ENCODE data around the gene ELF5. TPM values are rescaled to one million over a fixed set of nuclear protein-coding genes. Genes with fewer than 3 reads are reported as not detected.

ELF5 gene
- total RNA-seq, 1 experiment from 2014 or later, result 0.11 TPM

- no peak for TF ChIP-seq CTCF (IDR thresholded peaks at IDR 0.05; ENCODE audit: insufficient read depth in 1 of 2, low read depth in 1 of 2, low read length in 1 of 2, severe bottlenecking in 1 of 2, unreplicated experiment in 1 of 2)
- intact Hi-C loops (cut with micrococcal nuclease; ENCODE audit: unreplicated experiment), result no loop called here
- BruUV-seq (replicated peaks), result no TSS peak
- no peaks in the 10 kb centered on the region for H3K4me1 ChIP-seq
- no peaks in the 10 kb centered on the region for H3K27me3 ChIP-seq (replicated peaks; ENCODE audit: control insufficient read depth, insufficient read depth, low read length)
- no peaks in the 10 kb centered on the region for H3K36me3 ChIP-seq (ENCODE audit: control insufficient read depth, insufficient read depth, low read length)
- no peaks in the 10 kb centered on the region for H3K4me1 Mint-ChIP-seq (ENCODE audit: low read depth, unreplicated experiment)
- H3K27ac Mint-ChIP-seq (ENCODE audit: unreplicated experiment), result no peak overlapping the region
- no peak overlapping the region for H3K4me3 Mint-ChIP-seq (ENCODE audit: unreplicated experiment)
- no peaks in the 10 kb centered on the region for H3K9me3 Mint-ChIP-seq (ENCODE audit: unreplicated experiment)
- CTCF ChIA-PET, result interaction anchor here (0.7 kb wide), 1 partner anchor 45 kb away, joined by 3 read pairs; the partner anchor contains the start of gene ELF5
- H3K4me3 ChIP-seq (ENCODE audit: low read depth, low read length), result no peak overlapping the region
- no peaks in the 10 kb centered on the region for H3K9me3 ChIP-seq
- no peaks in the 10 kb centered on the region for H3K36me3 Mint-ChIP-seq (ENCODE audit: insufficient read depth, unreplicated experiment)
- POLR2A ChIA-PET, result no interaction called here
- peaks cover 2% of the 10 kb centered on the region for H3K27me3 Mint-ChIP-seq (ENCODE audit: insufficient read depth, unreplicated experiment)
- no peak for DNase-seq
Observed at GRCh38 chr11:34558673-34559072, 45.1 kb upstream of the ELF5 start.

DNA sequence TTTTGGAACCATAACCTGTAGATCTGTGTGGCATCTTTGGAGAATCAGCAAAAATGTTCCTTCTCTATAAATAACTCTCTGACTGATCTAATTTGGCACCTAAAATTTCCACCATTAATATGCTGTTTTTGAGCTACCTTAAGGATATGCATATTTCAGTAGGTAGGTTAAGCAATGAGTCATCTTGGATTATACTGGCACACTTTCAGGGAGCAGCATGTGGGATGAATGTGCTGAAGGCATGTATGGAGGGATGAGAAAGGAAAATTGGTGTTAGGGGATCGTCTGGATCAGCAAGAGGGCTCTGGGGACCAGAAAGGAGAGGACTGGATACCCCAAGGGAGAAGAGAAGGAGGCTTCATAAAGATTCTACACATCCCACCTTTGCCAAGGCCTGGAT lies 44.6 kb upstream of the ELF5 start:
- H3K9me3 Mint-ChIP-seq (ENCODE audit: unreplicated experiment), result no peaks in the 10 kb centered on the region
- CTCF ChIA-PET, result no interaction called here
- no TSS peak for BruUV-seq (replicated peaks)
- POLR2A ChIA-PET, result no interaction called here
- H3K27me3 Mint-ChIP-seq (ENCODE audit: insufficient read depth, unreplicated experiment), result peaks cover 2% of the 10 kb centered on the region
- no peak for DNase-seq
- Histone ChIP-seq H3K36me3 (ENCODE audit: control insufficient read depth, insufficient read depth, low read length) (no peaks in the 10 kb centered on the region), H3K9me3 (no peaks in the 10 kb centered on the region), H3K27me3 (replicated peaks; ENCODE audit: control insufficient read depth, insufficient read depth, low read length) (no peaks in the 10 kb centered on the region), H3K4me1 (no peaks in the 10 kb centered on the region), H3K4me3 (ENCODE audit: low read depth, low read length) (no peak overlapping the region)
- TF ChIP-seq CTCF (IDR thresholded peaks at IDR 0.05; ENCODE audit: insufficient read depth in 1 of 2, low read depth in 1 of 2, low read length in 1 of 2, severe bottlenecking in 1 of 2, unreplicated experiment in 1 of 2), result no peak
- intact Hi-C loops (cut with micrococcal nuclease; ENCODE audit: unreplicated experiment), result no loop called here
- no peaks in the 10 kb centered on the region for H3K4me1 Mint-ChIP-seq (ENCODE audit: low read depth, unreplicated experiment)
- H3K36me3 Mint-ChIP-seq (ENCODE audit: insufficient read depth, unreplicated experiment), result no peaks in the 10 kb centered on the region
- H3K27ac Mint-ChIP-seq (ENCODE audit: unreplicated experiment), result no peak overlapping the region
- H3K4me3 Mint-ChIP-seq (ENCODE audit: unreplicated experiment), result no peak overlapping the region

DNA sequence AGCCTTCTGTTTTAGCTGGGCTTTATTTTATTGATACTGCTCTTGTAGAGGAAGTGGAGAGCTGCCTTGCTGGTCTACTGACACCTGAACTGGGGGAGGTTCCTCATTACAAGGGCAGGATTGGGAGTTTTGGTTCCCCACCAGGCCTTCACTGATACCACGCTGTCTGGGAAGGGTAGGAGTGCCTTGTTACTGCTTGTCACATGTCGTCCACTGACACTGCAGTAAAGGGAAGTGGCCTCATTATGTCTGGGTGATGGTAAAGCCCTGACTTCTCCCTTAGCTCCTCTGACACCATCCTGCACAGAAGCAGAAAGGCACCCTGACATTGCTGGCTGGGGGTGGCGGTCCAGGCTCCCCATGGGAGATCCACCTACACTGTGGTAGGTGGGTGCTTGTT lies 38.7 kb upstream of the ELF5 start:
- ChIA-PET POLR2A (no interaction called here), CTCF (no interaction called here)

More for the DNA sequence above, 38.7 kb upstream of the ELF5 start:
- Histone ChIP-seq H3K27me3 (replicated peaks; ENCODE audit: control insufficient read depth, insufficient read depth, low read length) (peaks cover 2% of the 10 kb centered on the region; the same call in 1 of the 2 replicates), H3K36me3 (ENCODE audit: control insufficient read depth, insufficient read depth, low read length) (no peaks in the 10 kb centered on the region), H3K4me3 (ENCODE audit: low read depth, low read length) (no peak overlapping the region), H3K4me1 (no peaks in the 10 kb centered on the region), H3K9me3 (no peaks in the 10 kb centered on the region)
- Mint-ChIP-seq H3K36me3 (ENCODE audit: insufficient read depth, unreplicated experiment) (no peaks in the 10 kb centered on the region), H3K27ac (ENCODE audit: unreplicated experiment) (no peak overlapping the region), H3K4me1 (ENCODE audit: low read depth, unreplicated experiment) (no peaks in the 10 kb centered on the region), H3K9me3 (ENCODE audit: unreplicated experiment) (no peaks in the 10 kb centered on the region), H3K27me3 (ENCODE audit: insufficient read depth, unreplicated experiment) (peaks cover 3% of the 10 kb centered on the region), H3K4me3 (ENCODE audit: unreplicated experiment) (no peak overlapping the region)
- DNase-seq, result no peak
- intact Hi-C loops (cut with micrococcal nuclease; ENCODE audit: unreplicated experiment), result no loop called here
- BruUV-seq (replicated peaks), result no TSS peak
- TF ChIP-seq CTCF (IDR thresholded peaks at IDR 0.05; ENCODE audit: insufficient read depth in 1 of 2, low read depth in 1 of 2, low read length in 1 of 2, severe bottlenecking in 1 of 2, unreplicated experiment in 1 of 2), result no peak
